ENCODE results near the gene ALG9. TPM values are rescaled to one million over a fixed set of nuclear protein-coding genes. Genes with fewer than 3 reads are reported as not detected.

Gene ALG9
- total RNA-seq, 1 donor from 2014 or later, result 36.9 TPM

DNA sequence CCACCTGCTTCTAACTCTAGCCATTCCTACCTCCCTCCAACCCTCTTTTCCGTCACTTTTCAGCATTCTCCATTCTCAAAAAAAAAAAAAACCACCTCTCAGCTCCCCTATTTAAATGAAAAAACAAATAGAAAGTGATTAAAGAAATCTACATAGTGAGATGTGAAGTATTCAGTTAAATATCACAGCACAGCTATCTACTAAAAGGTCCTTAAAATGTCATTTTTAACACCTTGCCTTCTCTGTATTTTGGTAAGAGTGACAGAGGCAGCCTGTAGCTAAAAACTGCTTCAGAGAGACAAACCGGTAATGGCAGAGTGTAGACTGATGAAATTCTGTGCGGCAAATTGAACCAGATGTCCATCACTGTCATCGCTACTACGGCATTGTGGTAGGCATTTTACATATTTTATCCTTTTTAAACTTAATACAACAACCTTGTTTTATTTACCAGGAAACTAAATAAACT is 346 bp upstream of the ALG9 start:
- H3K27ac ChIP-seq, result no peak overlapping the region
- TF ChIP-seq EZH2phosphoT487 (IDR thresholded peaks at IDR 0.05), result no peak
- no peak for TF ChIP-seq EZH2 (IDR thresholded peaks at IDR 0.05)
- TF ChIP-seq, protein P1, sequence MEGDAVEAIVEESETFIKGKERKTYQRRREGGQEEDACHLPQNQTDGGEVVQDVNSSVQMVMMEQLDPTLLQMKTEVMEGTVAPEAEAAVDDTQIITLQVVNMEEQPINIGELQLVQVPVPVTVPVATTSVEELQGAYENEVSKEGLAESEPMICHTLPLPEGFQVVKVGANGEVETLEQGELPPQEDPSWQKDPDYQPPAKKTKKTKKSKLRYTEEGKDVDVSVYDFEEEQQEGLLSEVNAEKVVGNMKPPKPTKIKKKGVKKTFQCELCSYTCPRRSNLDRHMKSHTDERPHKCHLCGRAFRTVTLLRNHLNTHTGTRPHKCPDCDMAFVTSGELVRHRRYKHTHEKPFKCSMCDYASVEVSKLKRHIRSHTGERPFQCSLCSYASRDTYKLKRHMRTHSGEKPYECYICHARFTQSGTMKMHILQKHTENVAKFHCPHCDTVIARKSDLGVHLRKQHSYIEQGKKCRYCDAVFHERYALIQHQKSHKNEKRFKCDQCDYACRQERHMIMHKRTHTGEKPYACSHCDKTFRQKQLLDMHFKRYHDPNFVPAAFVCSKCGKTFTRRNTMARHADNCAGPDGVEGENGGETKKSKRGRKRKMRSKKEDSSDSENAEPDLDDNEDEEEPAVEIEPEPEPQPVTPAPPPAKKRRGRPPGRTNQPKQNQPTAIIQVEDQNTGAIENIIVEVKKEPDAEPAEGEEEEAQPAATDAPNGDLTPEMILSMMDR (IDR thresholded peaks at IDR 0.05), result no peak
- H3K27ac Mint-ChIP-seq, result peak overlapping the region; percentile 88

DNA sequence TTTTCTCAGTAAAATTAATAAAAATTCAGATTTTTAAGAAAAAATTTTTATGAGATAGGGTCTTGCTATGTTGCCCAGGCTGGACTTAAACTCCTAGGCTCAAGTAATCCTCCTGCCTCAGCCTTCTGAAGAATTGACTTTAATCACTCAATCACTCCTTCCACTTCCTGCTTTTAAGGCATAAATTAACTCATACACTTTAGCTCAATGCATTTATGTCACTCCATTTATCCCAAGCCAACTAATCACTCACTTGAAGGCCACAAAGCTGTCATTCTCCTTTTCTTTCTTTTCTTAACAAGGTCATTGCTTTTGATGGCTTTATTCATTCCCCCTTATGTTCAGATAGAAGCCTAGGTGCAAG is 877 bp downstream of the ALG9 start:
- Histone ChIP-seq H3K79me2 (ENCODE audit: low read depth) (peaks cover 7% of the 10 kb centered on the region), H2AFZ (replicated peaks) (peak overlapping the region; percentile 80), H3K9me3 (ENCODE audit: low read depth) (no peaks in the 10 kb centered on the region), H3F3A (ENCODE audit: low read depth) (peaks cover 18% of the 10 kb centered on the region), H3K4me2 (peak overlapping the region; percentile 86), H3K27ac (no peak overlapping the region), H3K36me3 (peaks cover 7% of the 10 kb centered on the region), H3K4me3 (peak overlapping the region; percentile 85), H4K20me1 (ENCODE audit: low read depth) (no peaks in the 10 kb centered on the region), H3K27me3 (no peaks in the 10 kb centered on the region), H3K9ac (peak overlapping the region; percentile 44), H3K4me1 (no peaks in the 10 kb centered on the region)
- Mint-ChIP-seq H3K4me3 (peak overlapping the region; percentile 96), H3K27me3 (ENCODE audit: insufficient read depth, low read depth) (peaks cover 5% of the 10 kb centered on the region), H3K4me1 (peaks cover 15% of the 10 kb centered on the region), H3K27ac (no peak overlapping the region), H3K9me3 (no peaks in the 10 kb centered on the region), H3K36me3 (peaks cover 17% of the 10 kb centered on the region)
- TF ChIP-seq EZH2phosphoT487 (IDR thresholded peaks at IDR 0.05) (no peak), EZH2 (IDR thresholded peaks at IDR 0.05) (no peak)
- TF ChIP-seq, protein P1 (IDR thresholded peaks at IDR 0.05), result no peak
- no peak for DNase-seq (ENCODE audit: low spot score)

More for the DNA sequence above, 346 bp upstream of the ALG9 start:
- Histone ChIP-seq H3K27me3 (no peaks in the 10 kb centered on the region), H3K9ac (peak overlapping the region; percentile 49), H3F3A (ENCODE audit: low read depth) (peaks cover 18% of the 10 kb centered on the region), H3K4me3 (peak overlapping the region; percentile 85), H3K79me2 (ENCODE audit: low read depth) (peaks cover 7% of the 10 kb centered on the region), H3K4me1 (no peaks in the 10 kb centered on the region), H4K20me1 (ENCODE audit: low read depth) (no peaks in the 10 kb centered on the region), H3K36me3 (peaks cover 7% of the 10 kb centered on the region), H3K9me3 (ENCODE audit: low read depth) (no peaks in the 10 kb centered on the region), H2AFZ (replicated peaks) (peak overlapping the region; percentile 80), H3K4me2 (peak overlapping the region; percentile 86)
- H3K9me3 Mint-ChIP-seq, result no peaks in the 10 kb centered on the region
- peaks cover 11% of the 10 kb centered on the region for H3K36me3 Mint-ChIP-seq
- H3K4me3 Mint-ChIP-seq, result peak overlapping the region; percentile 96
- H3K4me1 Mint-ChIP-seq, result peaks cover 19% of the 10 kb centered on the region
- peaks cover 5% of the 10 kb centered on the region for H3K27me3 Mint-ChIP-seq (ENCODE audit: insufficient read depth, low read depth)
- DNase-seq (ENCODE audit: low spot score), result no peak

DNA sequence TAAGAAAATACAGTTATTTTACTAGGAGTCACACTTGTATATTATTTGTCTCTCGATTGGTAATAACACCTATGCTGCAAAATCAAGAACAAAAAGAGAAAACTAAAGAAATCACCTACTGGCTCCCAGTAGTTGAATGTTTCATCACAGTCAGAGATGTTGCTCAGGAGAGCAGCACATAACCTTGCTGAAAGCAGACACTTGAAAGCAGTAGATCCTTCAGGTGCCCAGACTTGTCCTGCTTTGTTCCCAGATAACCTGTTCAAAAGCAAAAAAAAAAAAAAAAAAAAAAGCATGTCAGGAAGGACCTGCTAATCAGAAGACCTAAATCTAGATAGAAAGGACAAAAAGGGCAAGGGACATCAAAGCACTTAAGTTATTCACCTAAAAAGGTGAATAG is 1.3 kb downstream of the ALG9 start:
- Mint-ChIP-seq H3K9me3 (no peaks in the 10 kb centered on the region), H3K4me1 (peaks cover 15% of the 10 kb centered on the region), H3K36me3 (peaks cover 17% of the 10 kb centered on the region), H3K4me3 (peak overlapping the region; percentile 46), H3K27me3 (ENCODE audit: insufficient read depth, low read depth) (peaks cover 5% of the 10 kb centered on the region), H3K27ac (no peak overlapping the region)
- H3K9me3 ChIP-seq (ENCODE audit: low read depth), result no peaks in the 10 kb centered on the region
- H2AFZ ChIP-seq (replicated peaks), result no peak overlapping the region
- no peak for DNase-seq (ENCODE audit: low spot score)
- H4K20me1 ChIP-seq (ENCODE audit: low read depth), result no peaks in the 10 kb centered on the region
- H3F3A ChIP-seq (ENCODE audit: low read depth), result peaks cover 18% of the 10 kb centered on the region
- no peak overlapping the region for H3K9ac ChIP-seq
- peak overlapping the region; percentile 86 for H3K4me2 ChIP-seq
- H3K36me3 ChIP-seq, result peaks cover 7% of the 10 kb centered on the region
- TF ChIP-seq, protein P1 (IDR thresholded peaks at IDR 0.05), result no peak
- no peak for TF ChIP-seq EZH2phosphoT487 (IDR thresholded peaks at IDR 0.05)
- H3K4me1 ChIP-seq, result no peaks in the 10 kb centered on the region
- no peak overlapping the region for H3K27ac ChIP-seq
- peak overlapping the region; percentile 85 for H3K4me3 ChIP-seq
- H3K27me3 ChIP-seq, result no peaks in the 10 kb centered on the region
- H3K79me2 ChIP-seq (ENCODE audit: low read depth), result peaks cover 7% of the 10 kb centered on the region

Measured in neural progenitor cell (in vitro differentiated cells).